G401.6 (cell line): Measurements from ENCODE around the gene RGMA.
"Not testable (repeated sequence)": the region's sequence is repeated elsewhere in the genome, so short reads cannot be mapped to it uniquely, and the experiment has no call there.

Experiments
- FAIRE-seq: peaks from 2 replicates; lab custom pipeline; 2012; peaks lifted over from hg19 to GRCh38; lab: Jason Lieb, UNC

RGMA gene

DNA sequence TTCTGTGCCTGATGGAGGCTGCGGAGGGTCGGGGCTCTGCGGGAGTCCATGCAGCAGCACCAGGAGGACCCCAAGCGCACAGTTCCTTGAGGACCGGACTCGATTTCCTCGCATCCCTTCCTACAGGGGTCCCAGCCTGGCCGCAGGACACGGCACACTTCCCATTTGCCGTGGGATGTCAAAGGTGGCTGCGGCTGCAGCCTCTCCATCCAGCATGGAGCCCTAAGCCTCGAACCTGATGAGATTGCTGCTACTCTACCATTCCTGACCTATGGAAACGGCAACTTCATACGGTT, 40.6 kb downstream of the RGMA start:
- FAIRE-seq: no peak

DNA sequence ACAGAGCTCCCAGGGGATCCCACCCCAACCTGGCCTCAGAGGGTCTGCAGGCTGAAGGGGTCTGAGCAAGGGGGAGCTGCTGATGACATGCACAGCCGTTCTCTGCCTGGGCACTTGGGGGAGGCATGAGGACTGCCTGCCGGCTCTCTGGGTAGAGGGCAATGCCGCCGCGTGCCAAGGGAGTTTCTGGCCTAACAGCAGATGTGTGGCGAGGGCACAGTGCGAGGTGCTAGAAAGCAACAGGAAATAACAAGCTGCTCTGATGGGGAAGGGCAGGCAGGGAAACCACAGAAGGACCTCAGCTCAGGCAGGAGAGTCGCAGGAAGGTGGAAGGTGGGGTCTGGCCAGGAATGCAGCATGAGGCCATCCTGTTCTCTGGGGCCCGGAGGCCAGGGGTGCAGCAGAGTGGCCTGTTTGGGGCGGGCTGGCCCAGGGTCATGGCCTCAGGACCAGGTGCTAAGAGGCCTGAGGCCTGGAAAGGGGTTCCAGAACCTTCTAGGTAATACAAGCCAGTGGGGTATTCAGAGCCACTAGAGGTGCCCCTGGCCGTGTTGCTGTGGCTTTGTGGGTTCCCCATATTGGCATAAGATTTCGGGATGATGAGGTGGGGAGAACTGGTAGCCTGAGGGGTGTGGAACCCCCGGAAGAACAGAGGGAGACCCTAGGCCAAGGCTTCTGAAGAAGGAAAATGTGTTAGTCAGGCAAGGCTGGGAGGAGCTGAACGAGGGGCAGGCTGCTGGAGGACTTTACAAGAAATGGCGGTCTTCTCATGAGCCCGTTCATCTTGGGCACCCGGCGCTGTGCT, 41.2 kb downstream of the RGMA start:
- no peak for FAIRE-seq

DNA sequence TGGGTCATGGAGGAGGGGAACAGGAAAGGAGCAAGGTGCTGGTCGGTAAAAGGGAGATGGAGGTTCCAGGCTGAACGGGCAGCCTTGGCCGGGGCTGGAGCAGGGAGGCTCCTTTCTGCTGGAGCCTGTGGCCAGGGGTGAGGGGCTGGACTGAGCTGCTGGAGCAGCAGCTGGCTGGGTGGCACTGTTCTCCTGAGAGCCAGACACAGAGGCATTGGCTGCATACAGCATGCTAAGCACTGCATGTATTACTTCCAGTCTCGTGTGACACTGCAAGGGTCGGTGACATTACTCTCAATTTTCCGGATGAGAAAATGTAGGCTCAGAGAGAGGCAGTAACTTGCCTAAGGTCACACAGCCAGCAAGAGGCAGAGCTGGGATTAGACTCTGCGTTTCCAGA, 42.3 kb downstream of the RGMA start:
- FAIRE-seq: no peak

DNA sequence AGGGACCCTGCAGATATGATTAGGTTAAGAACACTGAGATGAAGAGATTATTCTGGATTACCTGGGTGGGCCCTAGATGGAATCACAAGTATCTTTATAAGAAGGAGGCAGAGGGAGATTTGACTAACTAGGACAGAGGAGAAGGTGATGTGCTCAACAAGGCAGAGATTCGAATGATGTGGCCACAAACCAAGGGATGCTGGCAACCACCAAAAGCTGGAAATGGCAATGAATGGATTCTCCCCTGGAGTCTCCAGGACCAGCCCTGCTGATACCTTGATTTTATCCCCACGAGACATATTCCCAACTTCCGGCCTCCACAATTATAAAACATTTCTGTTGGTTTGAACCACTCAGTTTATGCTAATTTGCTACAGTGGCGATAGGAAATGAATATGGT, 42.9 kb downstream of the RGMA start:
- no peak for FAIRE-seq

DNA sequence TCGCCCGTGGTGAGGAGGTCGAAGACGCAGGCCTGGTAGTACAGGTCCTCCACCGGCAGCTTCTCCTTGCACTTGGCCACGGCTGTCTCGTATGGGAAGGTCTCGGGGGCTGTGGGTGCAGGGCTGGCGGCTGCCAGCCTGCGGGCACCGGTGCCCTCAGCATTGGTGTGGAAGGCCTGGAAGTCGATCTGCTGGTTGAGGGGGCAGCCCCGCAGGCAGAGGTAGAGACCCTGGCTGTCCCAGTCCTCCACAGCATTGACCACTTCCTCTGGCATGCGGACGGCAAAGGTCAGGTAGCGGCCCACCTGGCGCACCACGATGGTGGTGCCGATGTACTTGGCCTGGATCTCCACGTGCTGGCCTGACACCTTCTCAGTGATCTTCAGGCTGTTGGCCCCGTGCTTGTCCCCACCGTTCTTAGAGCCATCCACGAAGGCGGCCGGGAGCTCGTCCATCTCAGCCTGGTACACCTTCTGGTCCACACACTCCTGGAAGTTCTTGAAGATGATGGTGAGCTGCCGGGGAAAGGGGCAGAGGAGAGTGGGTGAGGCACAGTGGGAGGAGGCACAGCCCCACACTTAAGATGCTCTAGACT, 43.7 kb downstream of the RGMA start:
- FAIRE-seq: no peak

DNA sequence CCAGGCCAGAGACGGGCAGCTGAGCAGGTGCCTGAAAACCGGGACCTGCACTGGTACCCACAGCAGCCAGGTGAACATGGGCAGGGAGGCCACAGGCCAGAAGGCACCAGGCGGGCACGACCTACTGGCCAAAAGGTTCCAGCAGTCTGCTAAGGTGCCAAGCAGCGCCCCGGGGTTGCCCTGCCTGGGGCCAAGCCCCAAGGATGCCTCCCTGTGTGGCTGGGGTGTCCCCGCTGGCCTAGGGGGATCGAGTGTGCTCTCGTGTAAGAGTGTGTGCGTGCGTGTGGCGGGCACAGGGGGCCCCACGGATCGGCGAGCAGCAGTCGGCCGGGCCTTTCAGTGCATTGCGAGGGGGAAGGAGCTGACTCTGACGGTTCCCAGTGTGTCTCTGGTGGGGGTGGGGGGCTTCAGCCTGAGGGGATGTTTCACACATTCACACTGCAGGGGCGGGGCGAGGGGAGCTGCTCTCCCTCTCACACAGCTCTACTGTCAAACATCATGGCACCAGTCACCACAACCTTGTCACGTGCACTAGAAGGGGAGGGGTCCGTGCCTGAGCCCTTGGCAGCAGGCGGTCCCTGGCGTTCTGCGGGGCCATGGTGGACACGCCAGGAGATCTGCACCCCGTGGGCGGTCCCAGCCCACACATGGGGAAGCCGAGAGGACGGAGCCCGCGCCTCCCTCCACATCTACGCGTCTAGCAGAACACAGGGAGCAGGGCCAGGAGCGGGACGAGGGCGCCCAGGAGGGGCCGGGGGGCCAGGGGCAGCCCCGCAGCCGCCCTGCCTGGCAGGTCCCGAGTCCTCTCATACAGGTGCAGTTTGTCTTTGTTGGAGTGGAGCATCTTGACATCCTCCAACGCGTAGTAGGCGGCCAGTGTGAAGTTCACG, 44.5 kb downstream of the RGMA start:
- no peak for FAIRE-seq

DNA sequence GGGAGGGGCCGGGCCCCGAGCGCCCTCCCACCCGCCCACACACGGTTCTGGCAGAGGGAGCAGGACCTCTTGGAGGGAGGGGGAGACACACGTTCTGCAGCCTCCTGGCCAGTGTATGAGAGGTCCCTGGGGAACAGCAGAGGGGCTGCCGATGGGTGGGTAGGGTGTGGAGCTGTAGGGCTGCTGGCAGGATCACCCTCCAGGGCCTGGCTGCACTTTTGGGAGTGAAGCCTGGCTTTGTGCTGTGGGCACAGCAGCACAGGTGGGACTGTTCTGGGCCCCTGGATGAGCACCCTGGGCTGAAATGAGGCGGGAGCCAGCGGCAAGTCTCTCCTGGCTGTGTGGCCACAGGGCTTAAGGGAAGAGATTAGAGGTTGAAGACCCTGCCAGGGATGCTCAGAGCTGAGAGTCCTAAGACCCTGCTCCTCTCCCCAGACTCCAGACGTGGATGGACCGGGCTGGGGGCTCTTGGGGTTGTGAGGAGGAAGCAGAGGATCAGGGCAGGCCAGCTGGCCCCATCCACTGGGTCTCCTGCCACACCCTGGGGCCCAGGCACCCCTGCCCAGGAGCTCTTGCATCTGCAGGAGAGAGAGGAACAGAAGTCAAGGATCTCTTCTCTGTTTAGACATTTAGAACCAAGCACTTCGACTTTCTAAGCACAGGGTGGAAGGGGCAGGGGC, 45.2 kb downstream of the RGMA start:
- FAIRE-seq: no peak

DNA sequence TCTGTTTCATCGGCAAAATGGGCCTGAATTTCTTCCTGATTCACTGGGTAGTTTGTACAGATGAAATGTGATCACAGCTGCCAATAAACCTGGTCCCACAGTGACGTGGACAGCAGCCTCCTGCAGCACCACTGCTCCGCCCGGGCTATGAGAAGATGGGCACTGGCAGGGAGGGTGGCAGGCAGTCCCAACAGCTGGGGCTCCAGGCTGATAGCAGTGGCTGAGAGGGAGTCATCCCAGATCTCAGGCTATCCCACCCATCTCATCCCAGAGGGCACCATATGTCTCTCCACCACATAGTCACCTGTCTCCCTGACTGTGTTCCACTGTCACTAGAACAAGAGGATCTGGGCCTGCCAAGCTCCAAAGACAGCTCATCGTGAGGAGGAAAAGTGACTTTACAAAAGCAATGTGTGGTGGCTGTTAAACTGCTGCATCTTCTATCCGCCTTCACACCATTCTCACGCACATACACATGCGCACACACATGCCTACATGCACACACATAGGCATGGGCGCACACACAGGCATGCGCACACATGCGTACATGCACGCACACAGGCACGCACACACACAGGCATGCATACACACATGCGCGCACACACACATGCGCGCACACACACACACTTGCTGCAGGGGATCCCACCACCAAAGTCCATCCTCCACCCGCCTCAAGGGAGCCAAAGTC, 46.2 kb downstream of the RGMA start:
- no peak for FAIRE-seq

DNA sequence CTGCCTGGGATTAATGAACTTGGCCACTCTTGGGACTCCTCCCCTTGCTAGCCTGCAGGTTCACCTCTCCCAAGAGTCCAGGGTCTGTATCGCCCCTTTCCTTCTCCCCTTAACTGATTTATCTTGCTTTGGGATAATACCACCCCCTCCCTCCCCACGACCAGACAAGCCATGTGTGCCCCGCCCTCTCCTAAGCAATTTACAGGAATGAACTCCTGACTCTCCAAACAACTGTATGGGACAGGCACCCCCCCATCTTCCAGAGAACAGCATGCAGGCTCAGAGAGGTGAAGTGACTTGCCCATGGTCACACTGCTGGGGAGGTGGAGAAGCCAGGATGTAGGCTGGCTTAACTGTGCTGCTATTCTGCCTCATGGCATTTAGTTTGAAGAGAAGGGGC, 46.8 kb downstream of the RGMA start:
- FAIRE-seq: no peak

DNA sequence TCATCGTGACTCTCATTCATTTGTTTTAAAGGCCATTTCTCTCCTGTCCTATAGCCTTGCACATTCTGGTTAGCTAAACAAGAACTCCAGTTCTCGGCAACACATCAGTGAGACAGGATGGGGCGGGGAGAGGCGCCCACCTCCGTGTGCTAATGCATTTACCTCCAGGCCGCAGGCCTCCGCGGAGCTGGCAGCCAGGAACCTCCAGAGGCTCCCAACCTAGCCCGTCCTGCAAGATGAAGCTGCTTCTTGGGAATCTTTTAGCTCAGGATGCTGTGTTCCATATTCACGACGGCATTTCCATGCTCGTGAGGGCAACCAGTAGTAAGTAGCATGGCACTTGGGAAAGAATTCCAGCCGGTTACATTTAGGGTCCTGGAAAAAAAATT, 47.9 kb downstream of the RGMA start:
- no peak for FAIRE-seq

DNA sequence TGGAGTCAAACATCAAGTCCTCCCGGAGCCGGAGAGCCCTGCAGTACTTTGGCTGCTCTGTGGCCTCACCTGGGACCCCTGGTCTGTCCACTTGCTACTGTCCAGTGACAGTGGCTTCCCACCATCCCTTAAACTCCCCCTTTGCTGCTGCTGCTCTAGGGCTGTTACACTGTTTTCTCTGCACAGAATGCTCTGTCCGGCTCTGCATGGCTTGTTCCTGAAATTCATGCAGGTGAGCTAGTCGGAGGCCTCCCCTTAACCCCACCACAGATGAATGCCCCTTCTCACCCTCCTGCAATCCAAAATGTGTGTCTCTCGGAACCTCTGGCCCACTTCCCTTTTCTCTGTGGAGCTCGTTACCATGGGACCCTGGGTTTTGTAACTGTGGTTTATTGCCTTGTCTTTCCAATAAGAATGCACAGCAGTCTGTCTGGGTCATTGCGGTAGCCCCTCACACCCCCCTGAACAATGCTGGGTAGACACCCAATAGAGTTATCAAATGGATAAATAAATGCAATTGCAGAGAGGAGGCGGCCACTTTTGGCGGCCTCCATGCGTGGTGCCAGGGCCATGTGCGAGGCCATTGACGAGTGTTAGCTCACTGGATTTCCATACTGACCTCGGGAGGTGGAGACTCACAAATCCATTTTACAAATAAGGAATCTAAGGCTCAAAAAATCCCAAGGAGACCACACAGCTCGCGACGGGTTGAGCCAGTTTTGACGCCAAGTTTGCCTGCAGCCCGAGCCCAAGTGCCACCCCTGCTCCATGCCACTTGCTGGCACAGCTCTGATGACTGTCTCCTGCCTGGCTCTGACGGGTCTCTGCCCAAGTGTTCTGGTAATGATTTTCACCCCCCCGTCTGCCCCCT, 48.5 kb downstream of the RGMA start:
- FAIRE-seq: no peak

DNA sequence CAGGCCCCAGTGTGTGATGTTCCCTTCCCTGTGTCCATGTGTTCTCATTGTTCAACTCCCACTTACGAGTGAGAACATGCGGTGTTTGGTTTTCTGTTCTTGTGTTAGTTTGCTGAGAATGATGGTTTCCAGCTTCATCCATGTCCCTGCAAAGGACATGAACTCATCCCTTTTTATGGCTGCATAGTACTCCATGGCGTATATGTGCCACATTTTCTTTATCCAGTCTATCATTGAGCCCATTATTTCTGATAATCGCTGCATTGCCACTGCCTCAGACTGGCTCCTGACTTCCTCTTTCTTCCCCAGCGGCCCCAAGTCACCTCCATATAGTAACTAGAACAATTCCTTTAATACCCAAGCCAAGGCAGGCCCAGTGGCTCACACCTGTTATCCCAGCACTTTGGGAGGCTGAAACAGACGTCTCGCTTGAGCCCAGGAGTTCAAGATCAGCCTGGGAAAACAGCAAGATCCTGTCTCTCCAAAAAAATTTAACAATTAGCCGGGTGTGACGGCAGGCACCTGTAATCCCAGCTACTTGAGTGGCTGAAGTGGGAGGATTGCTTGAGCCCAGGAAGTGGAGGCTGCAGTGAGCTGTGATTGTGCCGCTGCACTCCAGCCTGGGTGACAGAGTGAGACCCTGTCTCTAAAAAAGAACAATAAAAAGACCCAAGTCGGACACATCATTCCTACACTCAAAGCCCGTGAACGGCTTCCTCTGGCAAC, 49.3 kb downstream of the RGMA start:
- FAIRE-seq: not testable (repeated sequence)

DNA sequence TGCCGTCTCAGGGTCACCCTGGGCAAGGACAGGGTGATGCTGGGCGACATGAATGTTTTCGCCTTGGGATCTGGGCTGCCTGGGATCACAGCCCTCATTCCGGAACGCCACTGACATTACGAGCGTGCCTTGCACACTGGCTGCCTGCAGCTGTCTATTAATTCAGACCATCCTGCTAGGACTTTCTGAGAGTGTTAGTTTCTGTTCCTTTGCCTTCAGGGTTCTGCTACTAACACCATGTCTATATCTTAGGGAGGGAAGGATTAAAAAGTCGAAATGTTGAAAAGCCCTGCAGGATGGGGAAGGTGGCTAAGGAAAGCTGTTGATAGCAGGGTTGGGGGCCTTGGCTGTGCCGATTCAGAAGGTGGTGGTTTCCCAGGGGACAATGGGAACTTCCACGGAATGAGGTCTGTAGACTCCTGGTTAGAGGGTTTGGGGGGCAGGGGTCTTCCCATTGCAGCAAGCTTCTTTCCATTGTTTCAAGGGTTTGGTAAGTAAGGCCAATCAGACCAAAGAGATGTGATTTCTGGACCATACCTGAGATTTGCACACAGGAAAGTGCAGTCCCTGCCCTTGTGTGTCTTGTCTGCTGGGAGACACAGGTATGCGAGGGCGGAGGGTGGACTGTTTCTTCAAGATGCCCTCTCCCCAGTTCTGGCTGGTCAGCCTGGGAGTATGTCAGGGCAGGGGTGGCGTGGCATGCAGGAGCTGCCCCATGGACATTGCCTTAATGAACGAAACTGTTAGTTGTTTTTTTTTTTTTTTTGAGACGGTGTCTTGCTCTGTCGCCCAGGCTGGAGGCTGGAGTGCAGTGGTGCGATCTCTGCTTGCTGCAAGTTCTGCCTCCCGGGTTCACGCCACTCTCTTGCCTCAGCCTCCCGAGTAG, 50.9 kb downstream of the RGMA start:
- FAIRE-seq: no peak

DNA sequence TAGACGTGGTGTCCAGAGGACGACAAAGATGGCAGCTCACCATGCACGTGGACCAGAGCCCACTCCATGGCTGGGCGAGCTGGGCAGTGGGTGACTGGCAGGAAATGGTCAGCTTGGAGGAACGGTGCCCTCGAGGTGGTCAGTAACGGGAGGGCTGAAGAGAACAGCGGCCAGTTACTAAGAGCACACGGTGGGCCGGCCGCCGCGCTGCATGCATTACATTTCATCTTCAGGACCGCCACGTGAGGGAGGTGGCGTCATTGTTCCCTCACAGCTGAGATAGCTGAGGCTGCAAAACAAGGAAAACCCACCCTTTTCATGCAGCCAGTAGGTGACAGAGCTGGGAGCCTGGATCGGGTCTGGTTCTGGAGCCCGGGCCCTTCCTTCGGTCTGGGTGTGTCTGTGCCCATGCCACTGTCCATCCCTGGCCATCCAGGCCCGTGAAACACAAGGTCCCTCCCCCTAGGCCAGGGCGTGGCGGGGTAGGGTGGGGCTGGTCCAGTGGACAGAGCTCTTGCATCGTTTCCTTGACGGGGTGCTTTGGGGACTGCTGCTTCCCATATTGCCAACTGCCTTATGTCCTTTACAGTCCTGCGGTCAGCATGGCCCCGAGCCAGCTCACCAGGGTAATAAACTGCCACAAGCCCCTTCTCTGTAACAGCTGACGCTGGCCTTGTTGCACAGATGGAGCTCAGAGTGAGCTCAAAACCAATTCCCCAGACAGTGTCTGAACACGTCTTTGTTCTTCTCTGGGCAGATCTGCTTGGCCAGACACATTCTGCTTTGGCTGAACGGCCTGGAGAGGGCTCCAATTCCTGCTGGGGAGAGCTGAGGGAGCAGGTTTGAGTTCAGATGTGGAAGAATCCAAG, 51.8 kb downstream of the RGMA start:
- no peak for FAIRE-seq

DNA sequence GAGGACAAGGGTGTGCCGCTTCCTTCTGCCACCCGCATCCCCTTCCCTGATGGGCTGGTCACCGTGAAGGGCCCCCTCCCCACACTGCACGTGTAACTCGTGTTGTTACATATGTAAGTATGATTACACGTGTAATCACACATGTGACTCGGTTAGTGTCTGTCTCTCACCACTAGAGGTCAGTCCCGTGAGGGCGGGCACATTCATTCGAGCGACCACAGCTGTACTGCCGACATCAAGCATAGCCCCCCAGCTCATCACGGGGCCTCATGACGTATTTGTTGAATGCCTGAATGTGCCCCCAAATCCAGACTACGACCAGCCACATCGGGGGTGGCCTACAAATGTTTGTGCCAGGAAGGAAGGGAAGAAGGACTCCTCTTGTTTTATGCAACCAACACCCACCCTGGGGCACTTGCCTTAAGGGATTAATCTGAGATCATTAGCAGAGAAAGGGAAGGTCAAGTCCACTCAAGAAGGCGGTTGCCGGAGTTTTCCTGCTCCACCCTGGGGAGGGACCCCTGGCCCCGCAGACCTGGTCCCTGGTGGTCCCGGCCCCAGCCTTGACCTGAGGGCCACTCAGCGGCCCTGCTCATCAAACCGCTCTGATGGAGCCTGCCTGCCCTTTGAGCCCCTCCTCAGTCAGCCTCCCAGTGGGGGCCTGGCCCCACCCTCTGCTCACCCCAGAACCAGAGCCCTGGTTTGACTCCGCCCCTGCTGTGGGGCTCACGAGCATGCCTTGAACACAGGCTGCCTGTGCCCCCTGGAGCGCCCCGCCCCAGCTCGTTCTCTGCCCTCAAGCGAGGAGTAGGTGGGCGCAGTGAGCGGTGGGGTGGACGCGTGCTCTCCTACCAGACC, 52.8 kb downstream of the RGMA start:
- no peak for FAIRE-seq

DNA sequence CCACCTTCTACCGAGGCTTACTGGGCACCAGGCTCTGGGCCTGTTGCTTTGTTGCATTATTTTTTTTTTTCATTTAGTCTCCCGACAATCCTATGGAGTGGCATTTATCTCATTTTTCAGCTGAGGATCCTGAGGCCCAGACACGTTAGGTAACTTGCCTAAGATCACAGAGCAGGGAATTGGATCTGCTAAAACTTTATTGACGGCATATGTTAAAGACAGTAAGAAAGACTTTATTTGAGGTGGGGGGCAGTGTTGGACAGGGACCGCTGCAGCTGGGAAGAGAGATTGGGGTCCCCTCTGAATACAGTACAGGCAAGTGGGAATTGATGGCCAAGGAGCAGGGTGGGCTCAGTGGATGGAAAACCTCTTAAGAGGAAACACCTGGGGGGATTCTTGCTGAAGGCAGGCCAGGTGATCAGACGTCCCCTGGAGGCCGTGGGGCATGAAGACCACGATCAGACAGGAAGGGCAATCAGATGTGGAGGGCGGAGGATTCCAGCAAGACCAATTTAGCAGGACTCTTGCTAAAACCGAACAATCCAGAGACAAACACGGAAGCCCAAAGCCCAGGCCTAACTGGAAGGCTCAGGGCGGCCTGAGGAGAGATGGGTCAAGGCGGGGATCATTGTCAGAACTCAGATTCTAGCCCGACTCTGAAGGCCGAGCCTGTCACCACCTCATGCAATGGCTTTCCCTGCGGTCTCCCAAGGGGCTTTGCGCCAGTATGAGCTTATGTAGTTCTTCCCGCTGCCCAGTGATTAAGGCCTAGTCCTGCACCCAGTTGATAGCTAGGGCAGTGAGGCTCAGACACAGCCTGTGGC, 53.7 kb downstream of the RGMA start:
- no peak for FAIRE-seq

DNA sequence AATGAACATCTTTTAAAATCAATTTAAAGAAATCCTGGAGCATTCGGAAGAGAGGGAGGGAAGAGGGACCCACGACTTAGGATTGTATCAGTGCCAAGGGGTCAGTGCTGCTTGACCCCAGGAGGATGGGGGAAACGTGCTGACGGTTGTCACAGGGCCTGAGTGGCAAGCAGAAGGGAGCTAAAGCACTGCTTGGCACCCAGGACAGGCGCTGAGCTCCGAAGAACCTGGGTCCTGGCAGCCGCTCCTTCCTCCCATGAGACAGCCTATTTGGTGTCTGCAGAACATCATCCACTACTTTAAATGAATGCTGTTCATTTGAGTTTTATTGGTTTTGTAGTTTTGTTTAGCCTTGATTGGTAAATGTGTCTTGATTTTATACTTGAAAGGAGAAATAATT, 54.5 kb downstream of the RGMA start:
- FAIRE-seq: no peak
